HL-60 (cell line): ENCODE measurements around the gene SLC38A8.
A peak's percentile ranks its signal among the peaks of the same experiment; 100 is the strongest.

Experiments used
- DNase-seq, 2 experiments: peaks; one replicate each; pipeline ENCODE4 v3.0.0-alpha.2; 2010 to 2020; ENCODE audit warnings: low read depth in 1 of 2, low spot score in 1 of 2
- H3K27ac ChIP-seq: fragments of 250-450 bp; sonication (Bioruptor Pico); replicated peaks from 2 replicates; pipeline ENCODE4 v1.5.1; 2020; ENCODE audit warnings: mild to moderate bottlenecking, moderate library complexity
- H3K27me3 ChIP-seq: fragments of 250-450 bp; sonication (Bioruptor Pico); 2 replicates; pipeline ENCODE4 v1.5.1; 2021; ENCODE audit warnings: mild to moderate bottlenecking, moderate library complexity; ENCODE audit not compliant: insufficient read depth, poor library complexity, severe bottlenecking
- H3K4me3 ChIP-seq: replicated peaks from 2 replicates; pipeline ENCODE4 v1.5.1; 2011; ENCODE audit warnings: mild to moderate bottlenecking, control low read depth, low read length; ENCODE audit not compliant: insufficient read depth
- GABPA ChIP-seq: IDR thresholded peaks from 2 replicates; pipeline ENCODE4 v1.6.1; 2012; ENCODE audit warnings: low read depth
- POLR2AphosphoS5 ChIP-seq: IDR thresholded peaks from 2 replicates; pipeline ENCODE4 v1.6.1; 2012; ENCODE audit warnings: low read depth
- SPI1 ChIP-seq: IDR thresholded peaks from 2 replicates; pipeline ENCODE4 v1.6.1; 2012; ENCODE audit warnings: low read depth, mild to moderate bottlenecking, borderline replicate concordance
- TF ChIP-seq, protein P1 (sequence below): IDR thresholded peaks from 2 replicates; pipeline ENCODE4 v1.6.1; 2012; ENCODE audit warnings: low read depth; ENCODE audit not compliant: insufficient replicate concordance
- TF ChIP-seq, protein P2 (sequence below): IDR thresholded peaks from one replicate; pipeline ENCODE4 v1.5.1; 2011; ENCODE audit warnings: low read length, control low read depth, inconsistent platforms; ENCODE audit not compliant: insufficient read depth

SLC38A8 gene

DNA sequence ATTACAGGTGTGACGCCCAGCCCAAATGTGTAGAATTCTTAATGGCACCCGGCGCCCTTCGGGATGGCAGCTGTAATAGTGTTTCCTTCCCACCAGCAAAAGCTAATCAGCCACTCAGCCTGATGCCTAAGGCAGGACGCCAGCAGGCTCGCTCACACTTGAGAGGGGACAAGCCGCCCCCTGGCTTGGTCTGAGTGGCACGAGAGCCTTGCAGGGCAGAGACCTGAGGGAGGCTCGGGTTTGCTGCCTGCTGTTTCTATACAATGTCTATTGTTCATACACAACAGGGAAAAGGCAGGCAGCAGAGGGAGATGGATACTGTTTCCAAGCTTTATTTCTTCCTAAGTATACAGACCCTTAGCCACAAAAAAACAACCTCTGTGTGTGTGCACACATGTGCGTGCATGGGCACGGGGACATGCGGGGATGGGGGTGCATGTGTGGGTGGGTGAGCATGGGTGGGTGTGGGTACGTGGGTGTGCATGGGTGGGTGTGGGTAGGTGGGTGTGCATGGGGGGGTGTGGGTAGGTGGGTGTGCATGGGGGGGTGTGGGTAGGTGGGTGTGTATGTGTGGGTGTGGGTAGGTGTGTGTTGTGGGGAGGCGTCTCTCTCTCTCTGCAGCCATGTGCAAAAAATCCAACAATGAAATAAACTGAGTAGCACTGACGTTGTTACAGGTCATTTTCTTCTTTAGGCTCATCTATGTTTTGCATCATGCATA, 10.0 kb downstream of the SLC38A8 start:
- Histone ChIP-seq H3K27me3 (peaks cover 7% of the 10 kb centered on the region), H3K4me3 (no peak overlapping the region), H3K27ac (no peak overlapping the region)
- TF ChIP-seq, protein P1, sequence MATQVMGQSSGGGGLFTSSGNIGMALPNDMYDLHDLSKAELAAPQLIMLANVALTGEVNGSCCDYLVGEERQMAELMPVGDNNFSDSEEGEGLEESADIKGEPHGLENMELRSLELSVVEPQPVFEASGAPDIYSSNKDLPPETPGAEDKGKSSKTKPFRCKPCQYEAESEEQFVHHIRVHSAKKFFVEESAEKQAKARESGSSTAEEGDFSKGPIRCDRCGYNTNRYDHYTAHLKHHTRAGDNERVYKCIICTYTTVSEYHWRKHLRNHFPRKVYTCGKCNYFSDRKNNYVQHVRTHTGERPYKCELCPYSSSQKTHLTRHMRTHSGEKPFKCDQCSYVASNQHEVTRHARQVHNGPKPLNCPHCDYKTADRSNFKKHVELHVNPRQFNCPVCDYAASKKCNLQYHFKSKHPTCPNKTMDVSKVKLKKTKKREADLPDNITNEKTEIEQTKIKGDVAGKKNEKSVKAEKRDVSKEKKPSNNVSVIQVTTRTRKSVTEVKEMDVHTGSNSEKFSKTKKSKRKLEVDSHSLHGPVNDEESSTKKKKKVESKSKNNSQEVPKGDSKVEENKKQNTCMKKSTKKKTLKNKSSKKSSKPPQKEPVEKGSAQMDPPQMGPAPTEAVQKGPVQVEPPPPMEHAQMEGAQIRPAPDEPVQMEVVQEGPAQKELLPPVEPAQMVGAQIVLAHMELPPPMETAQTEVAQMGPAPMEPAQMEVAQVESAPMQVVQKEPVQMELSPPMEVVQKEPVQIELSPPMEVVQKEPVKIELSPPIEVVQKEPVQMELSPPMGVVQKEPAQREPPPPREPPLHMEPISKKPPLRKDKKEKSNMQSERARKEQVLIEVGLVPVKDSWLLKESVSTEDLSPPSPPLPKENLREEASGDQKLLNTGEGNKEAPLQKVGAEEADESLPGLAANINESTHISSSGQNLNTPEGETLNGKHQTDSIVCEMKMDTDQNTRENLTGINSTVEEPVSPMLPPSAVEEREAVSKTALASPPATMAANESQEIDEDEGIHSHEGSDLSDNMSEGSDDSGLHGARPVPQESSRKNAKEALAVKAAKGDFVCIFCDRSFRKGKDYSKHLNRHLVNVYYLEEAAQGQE = no peak
- TF ChIP-seq POLR2AphosphoS5 (no peak), SPI1 (no peak), GABPA (no peak)
- TF ChIP-seq, protein P2, sequence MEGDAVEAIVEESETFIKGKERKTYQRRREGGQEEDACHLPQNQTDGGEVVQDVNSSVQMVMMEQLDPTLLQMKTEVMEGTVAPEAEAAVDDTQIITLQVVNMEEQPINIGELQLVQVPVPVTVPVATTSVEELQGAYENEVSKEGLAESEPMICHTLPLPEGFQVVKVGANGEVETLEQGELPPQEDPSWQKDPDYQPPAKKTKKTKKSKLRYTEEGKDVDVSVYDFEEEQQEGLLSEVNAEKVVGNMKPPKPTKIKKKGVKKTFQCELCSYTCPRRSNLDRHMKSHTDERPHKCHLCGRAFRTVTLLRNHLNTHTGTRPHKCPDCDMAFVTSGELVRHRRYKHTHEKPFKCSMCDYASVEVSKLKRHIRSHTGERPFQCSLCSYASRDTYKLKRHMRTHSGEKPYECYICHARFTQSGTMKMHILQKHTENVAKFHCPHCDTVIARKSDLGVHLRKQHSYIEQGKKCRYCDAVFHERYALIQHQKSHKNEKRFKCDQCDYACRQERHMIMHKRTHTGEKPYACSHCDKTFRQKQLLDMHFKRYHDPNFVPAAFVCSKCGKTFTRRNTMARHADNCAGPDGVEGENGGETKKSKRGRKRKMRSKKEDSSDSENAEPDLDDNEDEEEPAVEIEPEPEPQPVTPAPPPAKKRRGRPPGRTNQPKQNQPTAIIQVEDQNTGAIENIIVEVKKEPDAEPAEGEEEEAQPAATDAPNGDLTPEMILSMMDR = no peak
- DNase-seq = no peak

DNA sequence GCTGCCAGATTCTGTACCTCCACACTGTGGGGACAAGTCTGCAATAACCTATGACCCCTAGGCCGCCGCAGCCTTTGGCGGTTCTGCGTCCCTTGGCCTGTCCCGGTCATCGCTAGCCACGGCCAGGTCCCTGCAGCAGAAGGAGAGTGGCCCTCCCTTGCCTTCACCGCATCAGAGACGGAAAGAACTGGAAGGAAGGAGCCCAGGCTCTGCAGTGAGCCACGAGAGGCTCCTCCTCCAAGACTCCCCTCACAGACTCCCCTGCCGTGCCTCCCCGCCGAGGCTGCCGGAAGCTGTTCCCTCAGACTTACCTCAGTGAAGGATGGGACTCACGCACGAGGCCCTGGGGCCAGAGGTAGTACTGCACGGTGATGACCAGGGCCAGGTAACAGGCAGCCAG, 11.0 kb downstream of the SLC38A8 start:
- H3K27me3 ChIP-seq = peaks cover 9% of the 10 kb centered on the region
- H3K27ac ChIP-seq = no peak overlapping the region
- DNase-seq = no peak
- no peak overlapping the region for H3K4me3 ChIP-seq
- TF ChIP-seq GABPA (no peak), SPI1 (no peak), POLR2AphosphoS5 (no peak)
- TF ChIP-seq, protein P1 = no peak
- TF ChIP-seq, protein P2 = no peak

DNA sequence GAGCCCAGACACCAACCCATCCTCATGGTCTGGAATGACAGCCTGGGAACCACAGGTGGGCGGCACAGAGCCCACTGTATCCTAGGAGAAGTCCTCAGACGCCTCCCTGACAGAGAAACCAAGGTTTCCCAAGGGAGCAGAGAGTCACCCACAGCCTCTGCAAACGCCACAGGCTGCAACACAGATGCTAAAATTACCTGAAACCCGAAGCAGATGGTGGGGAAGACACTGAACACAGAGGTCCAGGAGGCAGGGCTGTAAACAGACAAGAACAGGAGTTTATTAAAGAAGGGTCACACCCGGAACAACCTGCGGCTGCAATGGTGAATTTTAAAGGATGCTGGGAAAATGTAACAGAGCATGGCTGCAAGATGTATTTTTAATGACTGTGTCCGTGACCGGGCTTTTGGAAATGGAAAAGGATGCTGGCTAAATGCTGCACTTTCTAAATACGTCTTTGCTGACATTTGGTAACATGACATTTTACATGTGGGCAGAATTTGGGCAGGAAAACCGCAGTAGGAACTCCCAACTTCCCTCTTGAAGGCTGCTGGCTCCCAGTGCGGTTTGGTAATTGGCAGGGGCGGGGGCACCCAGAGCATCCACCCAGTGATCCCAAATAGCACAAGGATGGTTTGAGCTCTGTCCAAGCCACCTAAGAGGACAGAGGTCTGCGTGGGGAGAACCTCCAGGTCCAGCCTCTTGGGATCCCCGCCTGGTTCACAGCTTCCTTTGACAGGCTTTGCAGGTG, 13.1 kb downstream of the SLC38A8 start:
- TF ChIP-seq, protein P1 = no peak
- TF ChIP-seq SPI1 (peak; percentile 9; the same call in 1 of the 2 replicates), GABPA (no peak), POLR2AphosphoS5 (0 out of 2 replicates have a peak, but pooled peaks have one; percentile 34)
- TF ChIP-seq, protein P2 = no peak
- DNase-seq = peak; percentile 26 to 58
- Histone ChIP-seq H3K4me3 (no peak overlapping the region), H3K27me3 (peaks cover 9% of the 10 kb centered on the region), H3K27ac (no peak overlapping the region)
